Astrocyte (in vitro differentiated cells and primary cell): ENCODE data around the gene AAR2.

Source experiments
- CTCF ChIP-seq: IDR thresholded peaks from 2 replicates; pipeline ENCODE4 v1.5.1; 2011; ENCODE audit warnings: low read depth, mild to moderate bottlenecking, inconsistent platforms, low read length, moderate library complexity; ENCODE audit not compliant: insufficient read depth
- EZH2 ChIP-seq: IDR thresholded peaks from 2 replicates; pipeline ENCODE4 v1.6.1; 2012; ENCODE audit warnings: mild to moderate bottlenecking, low read length, inconsistent platforms; ENCODE audit not compliant: insufficient read depth

- TF ChIP-seq CTCF (no peak), EZH2 (no peak)
These were observed 26.2 kb downstream of the AAR2 start for GRCh38 chr20:36262440-36262839.
